GM12874 (cell line): ENCODE data around the gene MON2.

Experiments used
- CTCF ChIP-seq: IDR thresholded peaks from 2 replicates; pipeline ENCODE4 v1.5.1; 2011; ENCODE audit warnings: low read depth, mild to moderate bottlenecking, control low read depth, low read length, moderate library complexity; ENCODE audit not compliant: insufficient read depth

MON2 gene

GRCh38 chr12:62635649-62636048 lies 169.0 kb downstream of the MON2 start:
- no peak for TF ChIP-seq CTCF

- no peak for TF ChIP-seq CTCF
These were observed 171.1 kb downstream of the MON2 start for GRCh38 chr12:62637679-62638078.

- TF ChIP-seq CTCF = no peak
These were observed 174.4 kb downstream of the MON2 start for GRCh38 chr12:62640910-62641448.

- no peak for TF ChIP-seq CTCF
These were observed 175.9 kb downstream of the MON2 start for GRCh38 chr12:62642486-62642885.

GRCh38 chr12:62643486-62643885 lies 176.9 kb downstream of the MON2 start:
- TF ChIP-seq CTCF = no peak

- TF ChIP-seq CTCF = no peak
These were observed 179.9 kb downstream of the MON2 start for GRCh38 chr12:62646566-62646965.

- TF ChIP-seq CTCF = no peak
These were observed 181.0 kb downstream of the MON2 start for GRCh38 chr12:62647586-62647985.
